Ramos (cell line): ENCODE measurements around the gene LMTK3.
"Not testable (repeated sequence)": the region's sequence is repeated elsewhere in the genome, so short reads cannot be mapped to it uniquely, and the experiment has no call there.

Experiments
- in situ Hi-C: fragments of 300-500 bp; cut with MboI; formaldehyde crosslinking; loops from one replicate; pipeline ENCODE4 v1.14.3; 2022; ENCODE audit warnings: low sequenced_read_pairs; ENCODE audit not compliant: unreplicated experiment

LMTK3 gene

GRCh38 chr19:48543121-48543710, 31.6 kb upstream of the LMTK3 start:
- in situ Hi-C loops: loop anchor here (25.0 kb wide), 1 partner anchor 531 kb away; no protein-coding TSS in a partner anchor

GRCh38 chr19:48541813-48542212, 30.2 kb upstream of the LMTK3 start:
- in situ Hi-C loops: loop anchor here (25.0 kb wide), 1 partner anchor 530 kb away; no protein-coding TSS in a partner anchor

GRCh38 chr19:48540110-48540509, 28.5 kb upstream of the LMTK3 start:
- in situ Hi-C loops: loop anchor here (25.0 kb wide), 1 partner anchor 528 kb away; no protein-coding TSS in a partner anchor

GRCh38 chr19:48539503-48540096, 28.0 kb upstream of the LMTK3 start:
- in situ Hi-C loops: loop anchor here (25.0 kb wide), 1 partner anchor 527 kb away; no protein-coding TSS in a partner anchor

GRCh38 chr19:48538057-48538456, 26.4 kb upstream of the LMTK3 start:
- in situ Hi-C loops: loop anchor here (25.0 kb wide), 1 partner anchor 526 kb away; no protein-coding TSS in a partner anchor

- in situ Hi-C loops: loop anchor here (25.0 kb wide), 1 partner anchor 525 kb away; no protein-coding TSS in a partner anchor
Observed at GRCh38 chr19:48537541-48537940, 25.9 kb upstream of the LMTK3 start.

- in situ Hi-C loops: loop anchor here (25.0 kb wide), 1 partner anchor 521 kb away; no protein-coding TSS in a partner anchor
Observed at GRCh38 chr19:48533770-48534169, 22.1 kb upstream of the LMTK3 start.

GRCh38 chr19:48530770-48531169, 19.1 kb upstream of the LMTK3 start:
- in situ Hi-C loops: loop anchor here (25.0 kb wide), 1 partner anchor 518 kb away; no protein-coding TSS in a partner anchor

- in situ Hi-C loops: loop anchor here (25.0 kb wide), 1 partner anchor 518 kb away; no protein-coding TSS in a partner anchor
Observed at GRCh38 chr19:48530066-48530720, 18.6 kb upstream of the LMTK3 start.

- in situ Hi-C loops: loop anchor here (25.0 kb wide), 1 partner anchor 517 kb away; no protein-coding TSS in a partner anchor
Observed at GRCh38 chr19:48529156-48529555, 17.5 kb upstream of the LMTK3 start.

GRCh38 chr19:48524732-48525131, 13.1 kb upstream of the LMTK3 start:
- in situ Hi-C loops: loop anchor here (25.0 kb wide), 1 partner anchor 512 kb away; no protein-coding TSS in a partner anchor

GRCh38 chr19:48524221-48524620, 12.6 kb upstream of the LMTK3 start:
- in situ Hi-C loops: no loop called here

- in situ Hi-C loops: no loop called here
Observed at GRCh38 chr19:48520134-48520533, 8.5 kb upstream of the LMTK3 start.

- in situ Hi-C loops: not testable (repeated sequence)
Observed at GRCh38 chr19:48519426-48519825, 7.8 kb upstream of the LMTK3 start.

- in situ Hi-C loops: no loop called here
Observed at GRCh38 chr19:48518207-48518606, 6.6 kb upstream of the LMTK3 start.

- in situ Hi-C loops: no loop called here
Observed at GRCh38 chr19:48516536-48516935, 4.9 kb upstream of the LMTK3 start.

- in situ Hi-C loops: no loop called here
Observed at GRCh38 chr19:48514123-48514458, 2.5 kb upstream of the LMTK3 start.

- in situ Hi-C loops: no loop called here
Observed at GRCh38 chr19:48513289-48514122, 1.9 kb upstream of the LMTK3 start.

- in situ Hi-C loops: no loop called here
Observed at GRCh38 chr19:48512504-48513288, 1.1 kb upstream of the LMTK3 start.
